Liver (tissue), 9 donors: ENCODE results near the gene SMPD2. TPM values are rescaled to one million over a fixed set of nuclear protein-coding genes. Genes with fewer than 3 reads are reported as not detected.

ENCODE experiments used
- DNase-seq: peaks from one replicate; pipeline ENCODE4 v3.0.0-alpha.2; 2017; ENCODE audit warnings: low spot score
- H3K27ac ChIP-seq, 2 donors: one replicate each; pipeline ENCODE4 v1.7.0; 2013; ENCODE audit warnings: inconsistent platforms in 2 of 2, low read length in 2 of 2, control low read depth in 1 of 2, low read depth in 1 of 2, mild to moderate bottlenecking in 1 of 2
- H3K27me3 ChIP-seq, 4 donors: one replicate each; pipeline versions ENCODE4 v1.6.1 to v1.7.0; 2013; ENCODE audit warnings: low read length in 3 of 4, inconsistent platforms in 1 of 4, mild to moderate bottlenecking in 1 of 4, moderate library complexity in 1 of 4; ENCODE audit not compliant: control insufficient read depth in 4 of 4, insufficient read depth in 4 of 4
- H3K36me3 ChIP-seq, 4 donors: one replicate each; pipeline versions ENCODE4 v1.6.1 to v1.7.0; 2013; ENCODE audit warnings: low read length in 3 of 4, mild to moderate bottlenecking in 3 of 4, low read depth in 1 of 4, moderate library complexity in 1 of 4; ENCODE audit not compliant: control insufficient read depth in 4 of 4, insufficient read depth in 3 of 4
- H3K4me1 ChIP-seq, 4 donors: one replicate each; pipeline versions ENCODE4 v1.6.1 to v1.7.0; 2013; ENCODE audit warnings: low read length in 3 of 4, mild to moderate bottlenecking in 3 of 4, moderate library complexity in 1 of 4; ENCODE audit not compliant: control insufficient read depth in 4 of 4, insufficient read depth in 4 of 4
- H3K4me3 ChIP-seq, 3 donors: one replicate each; pipeline versions ENCODE4 v1.6.1 to v1.7.0; 2013; ENCODE audit warnings: low read length in 3 of 3, control low read depth in 1 of 3, low read depth in 1 of 3, mild to moderate bottlenecking in 1 of 3
- H3K9ac ChIP-seq, 2 donors: one replicate each; pipeline ENCODE4 v1.7.0; 2013; ENCODE audit warnings: low read length in 2 of 2, mild to moderate bottlenecking in 2 of 2, moderate library complexity in 2 of 2, control low read depth in 1 of 2, low read depth in 1 of 2
- H3K9me3 ChIP-seq, 4 donors: one replicate each; pipeline versions ENCODE4 v1.6.1 to v1.7.0; 2013; ENCODE audit warnings: low read length in 3 of 4; ENCODE audit not compliant: control insufficient read depth in 4 of 4
- ATF3 ChIP-seq: IDR thresholded peaks from 2 replicates; pipeline ENCODE4 v1.6.1; 2016; ENCODE audit warnings: antibody characterized with exemption
- CTCF ChIP-seq: fragments of 150-350 bp; IDR thresholded peaks from 2 replicates; pipeline ENCODE4 v1.5.1; 2017; ENCODE audit warnings: improper control_type of control experiment, low read depth, low read length; ENCODE audit not compliant: missing input control
- EGR1 ChIP-seq, 2 donors: IDR thresholded peaks; 2 replicates each; pipeline ENCODE4 v1.6.1; 2016 to 2018; ENCODE audit warnings: antibody characterized with exemption in 2 of 2, low read depth in 2 of 2
- FOXA1 ChIP-seq: IDR thresholded peaks from 2 replicates; pipeline ENCODE4 v1.6.1; 2016; ENCODE audit warnings: antibody characterized with exemption
- FOXA2 ChIP-seq: IDR thresholded peaks from 2 replicates; pipeline ENCODE4 v1.6.1; 2016; ENCODE audit warnings: antibody characterized with exemption
- GABPA ChIP-seq, 2 donors: IDR thresholded peaks in 1 of 2; conservative IDR thresholded peaks in 1 of 2; 2 replicates each; pipeline ENCODE4 v1.6.1; 2016; ENCODE audit warnings: antibody characterized with exemption in 2 of 2, mild to moderate bottlenecking in 1 of 2, moderate library complexity in 1 of 2
- HNF4G ChIP-seq: IDR thresholded peaks from 2 replicates; pipeline ENCODE4 v1.6.1; 2016; ENCODE audit warnings: antibody characterized with exemption
- NR2F2 ChIP-seq: IDR thresholded peaks from 2 replicates; pipeline ENCODE4 v1.6.1; 2016; ENCODE audit warnings: antibody characterized with exemption
- RAD21 ChIP-seq, 2 donors: IDR thresholded peaks; 2 replicates each; pipeline ENCODE4 v1.6.1; 2016; ENCODE audit warnings: antibody characterized with exemption in 2 of 2, mild to moderate bottlenecking in 2 of 2
- REST ChIP-seq: IDR thresholded peaks from 2 replicates; pipeline ENCODE4 v1.6.1; 2016; ENCODE audit warnings: antibody characterized with exemption, mild to moderate bottlenecking
- ZBTB33 ChIP-seq: IDR thresholded peaks from 2 replicates; pipeline ENCODE4 v1.6.1; 2016; ENCODE audit warnings: antibody characterized with exemption
- WGBS: extraction: QIAGEN DNeasy Blood & Tissue Kit; methylation state at CpG from one replicate; pipeline ENCODE4 v1.1.7; 2013; 5-methylcytosine and 5-hydroxymethylcytosine counted together
- polyA plus RNA-seq, 2 donors: library from polyadenylated mRNA; stranded (reverse) in 1 of 2; unstranded in 1 of 2; fragments of 200-250 nt in 1 of 2; fragments of >200 nt in 1 of 2; fragmentation: Nextera tagmentation in 1 of 2; extraction: Ambion mirVana in 1 of 2; gene quantifications; one replicate each; pipeline versions ENCODE4 v1.2.1 to v1.2.3, GENCODE V29; 2013 to 2015
- total RNA-seq, 2 donors: library from RNA; depleted of rRNA; stranded (reverse); fragments of >200 nt; gene quantifications; one replicate each; pipeline ENCODE4 v1.2.3, GENCODE V29; 2014
- TF ChIP-seq, protein P1 (sequence below): IDR thresholded peaks from 2 replicates; pipeline ENCODE4 v1.6.1; 2016; ENCODE audit warnings: antibody characterized with exemption
- donor health status: healthy.
- donor health status: healthy.
- donor health status: healthy.
- donor health status: healthy.
- donor health status: healthy.

The SMPD2 gene
- total and polyA plus RNA-seq, 4 donors: 3.3 to 5.1 (median 4.2) TPM

DNA sequence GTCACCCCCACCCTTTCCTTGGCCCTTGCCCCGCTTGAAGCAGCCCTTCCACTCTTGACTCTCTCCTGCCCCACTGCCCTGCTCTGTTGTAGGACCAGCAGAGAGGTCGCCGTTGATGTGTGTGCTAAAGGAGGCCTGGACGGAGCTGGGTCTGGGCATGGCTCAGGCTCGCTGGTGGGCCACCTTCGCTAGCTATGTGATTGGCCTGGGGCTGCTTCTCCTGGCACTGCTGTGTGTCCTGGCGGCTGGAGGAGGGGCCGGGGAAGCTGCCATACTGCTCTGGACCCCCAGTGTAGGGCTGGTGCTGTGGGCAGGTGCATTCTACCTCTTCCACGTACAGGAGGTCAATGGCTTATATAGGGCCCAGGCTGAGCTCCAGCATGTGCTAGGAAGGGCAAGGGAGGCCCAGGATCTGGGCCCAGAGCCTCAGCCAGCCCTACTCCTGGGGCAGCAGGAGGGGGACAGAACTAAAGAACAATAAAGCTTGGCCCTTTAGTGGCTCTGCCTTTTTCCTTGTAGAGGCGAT is 3.0 kb downstream of the SMPD2 start:
- no peak for DNase-seq
- no peak for TF ChIP-seq CTCF
- no peak for TF ChIP-seq ATF3
- Histone ChIP-seq H3K4me1 (peaks cover 2 to 12% (median 5%) of the 10 kb centered on the region in 4 donors), H3K36me3 (peaks cover 0 to 3% (median 2%) of the 10 kb centered on the region in 4 donors), H3K9ac (no peak overlapping the region), H3K9me3 (no peaks in the 10 kb centered on the region), H3K4me3 (no peak overlapping the region), H3K27ac (no peak overlapping the region), H3K27me3 (no peaks in the 10 kb centered on the region)
- 97% methylated on average over 10 of the region's 10 CpGs for WGBS

- no peak overlapping the region for H3K4me3 ChIP-seq
- no peak for DNase-seq
- 94% methylated on average over 9 of the region's 9 CpGs for WGBS
- H3K9me3 ChIP-seq: no peaks in the 10 kb centered on the region
- TF ChIP-seq REST (no peak), HNF4G (no peak), ZBTB33 (no peak), EGR1 (IDR thresholded peaks at IDR 0.05; ENCODE audit: low read depth in 2 of 2) (no peak), RAD21 (IDR thresholded peaks at IDR 0.05) (peak in 1 of 2 donors; percentile 6)
- no peak overlapping the region for H3K9ac ChIP-seq
- H3K36me3 ChIP-seq: peaks cover 0 to 3% (median 2%) of the 10 kb centered on the region in 4 donors
- no peak overlapping the region for H3K27ac ChIP-seq
- H3K4me1 ChIP-seq: peaks cover 0 to 8% (median 4%) of the 10 kb centered on the region in 4 donors
- no peaks in the 10 kb centered on the region for H3K27me3 ChIP-seq
These were observed 4.9 kb downstream of the SMPD2 start for GRCh38 chr6:109445382-109445781.

- no peak for DNase-seq
- Histone ChIP-seq H3K9ac (no peak overlapping the region), H3K9me3 (no peaks in the 10 kb centered on the region), H3K27me3 (no peaks in the 10 kb centered on the region), H3K27ac (no peak overlapping the region), H3K4me3 (no peak overlapping the region), H3K4me1 (peaks cover 0 to 7% (median 3%) of the 10 kb centered on the region in 4 donors), H3K36me3 (peaks cover 0 to 3% (median 2%) of the 10 kb centered on the region in 4 donors)
- TF ChIP-seq, protein P1, sequence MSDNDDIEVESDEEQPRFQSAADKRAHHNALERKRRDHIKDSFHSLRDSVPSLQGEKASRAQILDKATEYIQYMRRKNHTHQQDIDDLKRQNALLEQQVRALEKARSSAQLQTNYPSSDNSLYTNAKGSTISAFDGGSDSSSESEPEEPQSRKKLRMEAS: no peak
- no peak for TF ChIP-seq CTCF
- TF ChIP-seq FOXA1: no peak
- TF ChIP-seq NR2F2: no peak
- TF ChIP-seq FOXA2: no peak
- TF ChIP-seq ATF3: no peak
- no peak for TF ChIP-seq HNF4G
- TF ChIP-seq GABPA (IDR thresholded peaks at IDR 0.05 in 1 of 2, conservative IDR thresholded peaks at IDR 0.05 in 1 of 2): no peak
- 90% methylated on average over 15 of the region's 15 CpGs for WGBS
These were observed 5.5 kb downstream of the SMPD2 start for GRCh38 chr6:109446072-109446471.
